ENCODE data around the gene ANP32B. TPM values are rescaled to one million over a fixed set of nuclear protein-coding genes. Genes with fewer than 3 reads are reported as not detected.

Gene ANP32B
- total RNA-seq, 1 donor: 12.7 TPM

DNA sequence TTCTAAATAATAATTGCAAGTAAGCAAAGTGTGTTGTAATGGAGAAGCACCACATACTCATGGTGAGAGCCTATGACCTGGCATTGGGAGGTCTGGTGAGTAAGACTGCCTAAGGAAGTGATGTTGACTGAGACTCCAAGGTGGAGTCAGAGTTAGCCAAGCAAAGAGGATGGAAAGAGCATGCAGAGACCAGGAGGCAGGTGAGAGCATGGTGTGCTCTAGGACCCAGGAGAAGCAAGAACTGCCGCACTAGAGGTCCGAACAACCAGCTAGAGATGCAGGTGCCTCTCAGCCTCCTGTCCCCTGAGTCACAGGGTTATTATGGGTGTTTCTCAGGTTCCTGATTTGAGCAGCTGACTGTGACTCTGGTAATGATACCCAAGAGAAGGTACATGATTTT, 27.3 kb downstream of the ANP32B start:
- Histone ChIP-seq H3K36me3 (ENCODE audit: insufficient read depth, low read length) (peaks cover 87% of the 10 kb centered on the region), H3K4me2 (ENCODE audit: insufficient read depth, low read length) (peak overlapping the region; percentile 7)
- DNase-seq (ENCODE audit: insufficient read length, low spot score, missing footprints): no peak

DNA sequence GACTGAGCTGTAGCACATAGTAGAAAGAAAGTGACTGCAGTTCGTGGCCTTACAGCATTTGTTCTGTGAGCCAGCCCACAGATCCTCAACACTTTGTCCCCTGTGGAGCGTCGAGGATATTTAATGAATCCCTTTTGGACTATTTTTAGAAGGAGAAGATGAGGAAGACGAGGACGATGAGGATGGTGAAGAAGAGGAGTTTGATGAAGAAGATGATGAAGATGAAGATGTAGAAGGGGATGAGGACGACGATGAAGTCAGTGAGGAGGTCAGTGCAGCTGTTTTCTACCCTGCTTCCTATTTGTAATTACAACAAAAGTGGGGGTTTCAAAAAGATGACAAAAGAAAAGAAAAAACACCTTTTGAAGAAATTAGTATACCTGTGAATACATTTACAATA, 28.0 kb downstream of the ANP32B start:
- Histone ChIP-seq H2AFZ (ENCODE audit: low read length) (no peak overlapping the region), H3K79me2 (ENCODE audit: insufficient read depth, low read length) (peaks cover 45% of the 10 kb centered on the region), H3K36me3 (ENCODE audit: insufficient read depth, low read length) (peaks cover 87% of the 10 kb centered on the region), H4K20me1 (ENCODE audit: insufficient read depth, low read length) (peaks cover 2% of the 10 kb centered on the region), H3K4me3 (ENCODE audit: insufficient read depth, low read length) (no peak overlapping the region), H3K4me1 (ENCODE audit: insufficient read depth, low read length) (peaks cover 31% of the 10 kb centered on the region), H3K27me3 (ENCODE audit: insufficient read depth, low read length) (no peaks in the 10 kb centered on the region), H3K27ac (ENCODE audit: low read depth, low read length) (no peak overlapping the region), H3K9me3 (ENCODE audit: low read depth, low read length) (no peaks in the 10 kb centered on the region), H3K4me2 (ENCODE audit: insufficient read depth, low read length) (no peak overlapping the region)
- TF ChIP-seq, protein P1, sequence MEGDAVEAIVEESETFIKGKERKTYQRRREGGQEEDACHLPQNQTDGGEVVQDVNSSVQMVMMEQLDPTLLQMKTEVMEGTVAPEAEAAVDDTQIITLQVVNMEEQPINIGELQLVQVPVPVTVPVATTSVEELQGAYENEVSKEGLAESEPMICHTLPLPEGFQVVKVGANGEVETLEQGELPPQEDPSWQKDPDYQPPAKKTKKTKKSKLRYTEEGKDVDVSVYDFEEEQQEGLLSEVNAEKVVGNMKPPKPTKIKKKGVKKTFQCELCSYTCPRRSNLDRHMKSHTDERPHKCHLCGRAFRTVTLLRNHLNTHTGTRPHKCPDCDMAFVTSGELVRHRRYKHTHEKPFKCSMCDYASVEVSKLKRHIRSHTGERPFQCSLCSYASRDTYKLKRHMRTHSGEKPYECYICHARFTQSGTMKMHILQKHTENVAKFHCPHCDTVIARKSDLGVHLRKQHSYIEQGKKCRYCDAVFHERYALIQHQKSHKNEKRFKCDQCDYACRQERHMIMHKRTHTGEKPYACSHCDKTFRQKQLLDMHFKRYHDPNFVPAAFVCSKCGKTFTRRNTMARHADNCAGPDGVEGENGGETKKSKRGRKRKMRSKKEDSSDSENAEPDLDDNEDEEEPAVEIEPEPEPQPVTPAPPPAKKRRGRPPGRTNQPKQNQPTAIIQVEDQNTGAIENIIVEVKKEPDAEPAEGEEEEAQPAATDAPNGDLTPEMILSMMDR (IDR thresholded peaks at IDR 0.05; ENCODE audit: extremely low read depth, low read depth, low read length): no peak
- no peak for DNase-seq (ENCODE audit: insufficient read length, low spot score, missing footprints)

More for the DNA sequence above, 27.3 kb downstream of the ANP32B start:
- Histone ChIP-seq H2AFZ (ENCODE audit: low read length) (no peak overlapping the region), H3K9me3 (ENCODE audit: low read depth, low read length) (no peaks in the 10 kb centered on the region), H3K79me2 (ENCODE audit: insufficient read depth, low read length) (peaks cover 51% of the 10 kb centered on the region), H3K27ac (ENCODE audit: low read depth, low read length) (peak overlapping the region; percentile 40), H3K27me3 (ENCODE audit: insufficient read depth, low read length) (no peaks in the 10 kb centered on the region), H3K4me1 (ENCODE audit: insufficient read depth, low read length) (peaks cover 38% of the 10 kb centered on the region), H4K20me1 (ENCODE audit: insufficient read depth, low read length) (peaks cover 6% of the 10 kb centered on the region), H3K4me3 (ENCODE audit: insufficient read depth, low read length) (no peak overlapping the region)
- TF ChIP-seq, protein P1 (IDR thresholded peaks at IDR 0.05; ENCODE audit: extremely low read depth, low read depth, low read length): no peak

DNA sequence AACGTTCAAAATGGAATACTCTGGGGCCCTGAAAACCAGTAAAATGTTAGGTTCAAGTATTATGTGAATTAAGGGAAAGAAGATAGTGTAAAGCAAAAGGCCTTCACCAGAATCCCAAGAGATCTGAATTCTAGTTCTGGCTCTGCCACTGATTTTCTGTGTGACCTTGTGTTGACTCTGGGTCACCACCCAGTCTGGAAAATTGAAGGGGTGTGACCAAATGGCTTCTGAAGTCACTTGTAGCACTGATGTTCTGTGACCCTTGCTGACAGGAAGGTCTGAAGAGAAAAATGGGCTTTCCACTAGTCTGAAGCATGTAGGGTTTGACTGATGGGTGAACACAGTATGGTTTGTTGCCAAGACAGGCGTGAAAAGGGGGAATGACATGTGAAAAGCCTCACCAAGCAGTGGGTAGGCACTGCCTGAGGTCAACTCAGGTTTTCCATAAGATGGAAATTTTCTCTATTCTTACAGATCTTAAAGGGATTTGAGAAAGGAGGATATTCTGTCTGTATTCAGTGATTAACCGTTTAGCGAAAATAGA, 33.1 kb downstream of the ANP32B start:
- DNase-seq (ENCODE audit: insufficient read length, low spot score, missing footprints): no peak
- Histone ChIP-seq H3K36me3 (ENCODE audit: insufficient read depth, low read length) (peaks cover 83% of the 10 kb centered on the region), H3K4me2 (ENCODE audit: insufficient read depth, low read length) (no peak overlapping the region), H3K79me2 (ENCODE audit: insufficient read depth, low read length) (peaks cover 2% of the 10 kb centered on the region), H4K20me1 (ENCODE audit: insufficient read depth, low read length) (no peaks in the 10 kb centered on the region), H2AFZ (ENCODE audit: low read length) (no peak overlapping the region), H3K27ac (ENCODE audit: low read depth, low read length) (no peak overlapping the region), H3K4me3 (ENCODE audit: insufficient read depth, low read length) (no peak overlapping the region), H3K4me1 (ENCODE audit: insufficient read depth, low read length) (no peaks in the 10 kb centered on the region), H3K9me3 (ENCODE audit: low read depth, low read length) (no peaks in the 10 kb centered on the region), H3K27me3 (ENCODE audit: insufficient read depth, low read length) (no peaks in the 10 kb centered on the region)
- TF ChIP-seq, protein P1 (IDR thresholded peaks at IDR 0.05; ENCODE audit: extremely low read depth, low read depth, low read length): no peak

DNA sequence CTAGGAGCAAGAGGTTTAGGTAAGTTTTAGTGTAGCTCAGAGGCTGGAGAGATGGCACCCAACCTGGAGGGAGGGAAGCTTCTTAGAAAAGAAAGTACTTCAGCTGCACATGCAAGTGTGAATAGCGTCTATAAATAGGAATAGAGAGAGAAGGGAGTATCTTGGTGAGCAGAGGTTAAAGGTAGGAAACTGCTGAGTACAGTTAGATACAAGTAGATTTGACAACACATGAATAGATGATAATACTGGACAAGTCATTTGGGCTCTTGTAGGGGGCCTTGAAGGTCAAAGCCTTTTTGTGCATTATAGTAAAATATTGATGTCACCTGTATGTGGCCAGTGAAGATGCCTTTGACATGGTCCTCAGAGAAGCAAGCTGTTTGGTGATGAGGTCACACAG, 34.2 kb downstream of the ANP32B start:
- TF ChIP-seq, protein P1 (IDR thresholded peaks at IDR 0.05; ENCODE audit: extremely low read depth, low read depth, low read length): no peak
- Histone ChIP-seq H3K79me2 (ENCODE audit: insufficient read depth, low read length) (peaks cover 2% of the 10 kb centered on the region), H3K27me3 (ENCODE audit: insufficient read depth, low read length) (no peaks in the 10 kb centered on the region), H3K4me2 (ENCODE audit: insufficient read depth, low read length) (no peak overlapping the region), H3K4me1 (ENCODE audit: insufficient read depth, low read length) (no peaks in the 10 kb centered on the region), H3K36me3 (ENCODE audit: insufficient read depth, low read length) (peaks cover 74% of the 10 kb centered on the region), H3K4me3 (ENCODE audit: insufficient read depth, low read length) (no peak overlapping the region), H3K27ac (ENCODE audit: low read depth, low read length) (no peak overlapping the region), H2AFZ (ENCODE audit: low read length) (no peak overlapping the region), H3K9me3 (ENCODE audit: low read depth, low read length) (no peaks in the 10 kb centered on the region), H4K20me1 (ENCODE audit: insufficient read depth, low read length) (no peaks in the 10 kb centered on the region)
- DNase-seq (ENCODE audit: insufficient read length, low spot score, missing footprints): peak; percentile 62
